Erythroblast (primary cell): ENCODE measurements around the gene VEGFC.

Experiments used
- DNase-seq, 2 experiments: peaks; one replicate each; lab custom pipeline; 2025; lab: John Stamatoyannopoulos, UW
- GATA1 ChIP-seq: IDR thresholded peaks from 2 replicates; pipeline ENCODE4 v1.6.1; 2011; ENCODE audit warnings: low read depth, mild to moderate bottlenecking, control low read depth, low read length, moderate library complexity
- POLR2A ChIP-seq: IDR thresholded peaks from 2 replicates; pipeline ENCODE4 v1.6.1; 2011; ENCODE audit warnings: mild to moderate bottlenecking, low read length

VEGFC gene

GRCh38 chr4:176792326-176793059 is at the start of gene VEGFC:
Gene VEGFC (minus strand): TSS chr4:176792922. CDS start chr4:176792311, 611 bp downstream.
- TF ChIP-seq POLR2A: no peak
- TF ChIP-seq GATA1: no peak
- DNase-seq: peak; percentile 14 to 28

GRCh38 chr4:176841711-176842112 is 49.0 kb upstream of the VEGFC start:
- no peak for DNase-seq
- TF ChIP-seq POLR2A: no peak
- TF ChIP-seq GATA1: no peak

- DNase-seq: no peak
- TF ChIP-seq GATA1 (no peak), POLR2A (no peak)
Observed at GRCh38 chr4:176840166-176840565, 47.4 kb upstream of the VEGFC start.

GRCh38 chr4:176839656-176840055 is 46.9 kb upstream of the VEGFC start:
- DNase-seq: no peak

GRCh38 chr4:176838601-176839433 is 46.1 kb upstream of the VEGFC start:
- TF ChIP-seq POLR2A (no peak), GATA1 (no peak)

More at GRCh38 chr4:176839656-176840055, 46.9 kb upstream of the VEGFC start:
- no peak for TF ChIP-seq GATA1
- no peak for TF ChIP-seq POLR2A

GRCh38 chr4:176837169-176837895 is 44.6 kb upstream of the VEGFC start:
- TF ChIP-seq GATA1 (no peak), POLR2A (no peak)
- DNase-seq: no peak

More at GRCh38 chr4:176838601-176839433, 46.1 kb upstream of the VEGFC start:
- no peak for DNase-seq

GRCh38 chr4:176834531-176834930 is 41.8 kb upstream of the VEGFC start:
- TF ChIP-seq GATA1 (no peak), POLR2A (no peak)
- no peak for DNase-seq

- DNase-seq: no peak
- no peak for TF ChIP-seq GATA1
- no peak for TF ChIP-seq POLR2A
Observed at GRCh38 chr4:176833400-176834175, 40.9 kb upstream of the VEGFC start.

GRCh38 chr4:176830971-176831370 is 38.2 kb upstream of the VEGFC start:
- no peak for DNase-seq
- TF ChIP-seq GATA1 (no peak), POLR2A (no peak)

GRCh38 chr4:176825586-176825985 is 32.9 kb upstream of the VEGFC start:
- no peak for TF ChIP-seq GATA1
- no peak for TF ChIP-seq POLR2A

GRCh38 chr4:176824645-176825366 is 32.1 kb upstream of the VEGFC start:
- no peak for DNase-seq
- TF ChIP-seq POLR2A: no peak
- no peak for TF ChIP-seq GATA1

More at GRCh38 chr4:176825586-176825985, 32.9 kb upstream of the VEGFC start:
- DNase-seq: no peak

GRCh38 chr4:176818531-176818930 is 25.8 kb upstream of the VEGFC start:
- TF ChIP-seq POLR2A (no peak), GATA1 (no peak)
- DNase-seq: no peak

GRCh38 chr4:176817204-176817603 is 24.5 kb upstream of the VEGFC start:
- DNase-seq: no peak
- TF ChIP-seq POLR2A: no peak
- TF ChIP-seq GATA1: no peak
